RPMI7951 (cell line): Measurements from ENCODE around the gene DNMBP. TPM values are rescaled to one million over a fixed set of nuclear protein-coding genes. Genes with fewer than 3 reads are reported as not detected.
A peak's percentile ranks its signal among the peaks of the same experiment; 100 is the strongest.
"Not testable (repeated sequence)": the region's sequence is repeated elsewhere in the genome, so short reads cannot be mapped to it uniquely, and the experiment has no call there.

ENCODE experiments used
- DNase-seq: peaks from one replicate; pipeline ENCODE4 v3.0.0-alpha.2; 2012; ENCODE audit warnings: low read depth
- total RNA-seq: library from RNA; depleted of rRNA; stranded (reverse); fragments of >200 nt; shearing (Covaris generic); gene quantifications from 2 replicates; pipeline ENCODE4 v1.2.3, GENCODE V29; 2014

The DNMBP gene
- total RNA-seq, 1 experiment from 2014 or later, result 7.2 TPM

DNA sequence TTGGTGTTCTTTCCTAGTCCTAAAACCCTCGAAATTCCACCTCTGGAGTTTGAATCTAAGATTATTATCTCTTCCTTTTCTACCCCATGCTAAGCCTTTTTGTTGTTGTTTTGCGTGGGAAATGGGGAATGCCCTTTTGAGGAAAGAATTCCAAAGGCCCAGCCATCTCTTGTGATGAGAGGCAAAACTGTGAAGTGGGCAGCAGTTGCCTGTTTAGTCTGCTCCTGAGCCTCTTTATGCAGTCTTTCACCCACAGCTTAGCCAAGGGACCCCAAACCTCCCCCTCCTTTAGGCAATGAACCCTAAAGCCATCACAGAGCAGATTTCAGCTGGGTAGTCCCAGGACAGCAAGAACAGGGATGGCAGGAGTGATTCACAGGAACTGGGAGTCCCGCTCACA is 95.5 kb downstream of the DNMBP start:
- DNase-seq, result no peak

DNA sequence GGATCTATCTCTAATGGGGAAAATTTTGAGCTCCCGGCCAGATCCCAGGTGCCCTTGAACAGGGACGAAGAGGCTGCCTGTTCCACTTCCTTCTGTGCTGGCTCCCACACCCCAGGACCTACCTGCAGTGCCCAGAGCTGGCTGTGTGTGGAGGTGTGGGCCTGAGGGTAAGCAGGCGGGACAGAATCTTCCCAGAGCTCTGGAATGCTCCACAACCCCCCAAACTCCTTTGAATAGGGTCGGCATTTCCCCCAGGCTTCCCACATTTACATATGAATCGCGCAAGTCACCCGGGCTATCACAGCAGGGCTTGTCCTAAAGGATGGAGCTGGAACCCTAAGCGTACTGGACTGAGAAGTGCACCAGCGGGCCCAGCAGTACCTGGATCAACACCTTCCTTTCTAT is 95.9 kb downstream of the DNMBP start:
- no peak for DNase-seq

DNA sequence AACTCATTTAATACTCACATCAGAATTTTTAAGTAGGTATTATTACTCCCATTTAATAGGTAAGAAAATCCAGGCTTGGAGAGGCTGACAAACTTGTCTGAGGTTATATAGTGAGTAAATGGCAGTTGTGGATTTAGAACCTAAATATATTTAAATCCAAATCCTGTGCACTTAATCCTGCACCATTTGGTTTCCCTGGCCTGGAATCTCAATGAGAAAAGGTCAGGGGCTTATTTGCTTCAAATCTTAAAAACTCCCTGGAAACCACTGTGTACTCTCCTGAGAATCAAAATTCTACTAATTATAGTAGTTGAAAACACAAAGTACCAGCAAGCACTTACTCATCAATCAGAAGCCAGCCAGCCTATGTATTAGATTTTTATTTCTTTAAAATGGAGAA is 97.7 kb downstream of the DNMBP start:
- no peak for DNase-seq

DNA sequence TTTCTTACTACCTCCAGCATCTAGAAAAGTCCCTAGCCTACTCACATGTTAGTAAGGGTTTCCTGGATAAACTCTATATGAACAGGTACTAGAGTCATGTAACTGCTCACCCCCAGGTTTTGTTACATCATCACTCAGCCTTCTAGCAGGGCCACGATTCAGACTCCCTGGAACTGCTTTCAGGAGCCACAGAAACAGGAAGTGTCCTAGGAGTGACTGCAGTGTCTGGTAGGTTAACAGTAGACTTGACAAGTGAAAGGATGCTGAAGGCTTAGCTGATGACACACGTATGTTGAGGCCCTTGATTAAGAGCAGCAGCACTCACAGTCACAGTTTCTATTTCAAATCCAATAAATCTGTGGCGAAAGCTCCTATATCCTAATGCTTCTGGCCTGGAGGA is 101.2 kb downstream of the DNMBP start:
- peak; percentile 15 for DNase-seq

DNA sequence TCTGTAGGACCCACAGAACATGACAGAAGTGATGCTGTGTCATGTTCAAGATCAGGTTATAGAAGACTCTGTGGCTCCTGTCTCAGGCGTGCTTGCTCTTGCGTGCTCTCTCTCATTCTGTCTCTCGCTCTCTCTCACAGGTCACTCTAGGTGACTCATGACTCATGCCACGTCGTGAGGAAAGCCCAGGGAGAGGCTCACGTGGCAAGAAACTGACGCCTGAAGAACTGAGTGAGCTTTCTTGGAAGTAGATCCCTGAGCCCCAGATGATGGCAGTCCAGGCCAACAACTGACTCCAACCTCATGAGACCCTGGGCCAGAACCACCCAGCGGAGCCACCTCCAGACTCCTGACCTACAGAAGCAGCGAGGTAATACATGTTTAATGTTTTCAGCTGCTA is 103.3 kb downstream of the DNMBP start:
- DNase-seq, result peak; percentile 96

DNA sequence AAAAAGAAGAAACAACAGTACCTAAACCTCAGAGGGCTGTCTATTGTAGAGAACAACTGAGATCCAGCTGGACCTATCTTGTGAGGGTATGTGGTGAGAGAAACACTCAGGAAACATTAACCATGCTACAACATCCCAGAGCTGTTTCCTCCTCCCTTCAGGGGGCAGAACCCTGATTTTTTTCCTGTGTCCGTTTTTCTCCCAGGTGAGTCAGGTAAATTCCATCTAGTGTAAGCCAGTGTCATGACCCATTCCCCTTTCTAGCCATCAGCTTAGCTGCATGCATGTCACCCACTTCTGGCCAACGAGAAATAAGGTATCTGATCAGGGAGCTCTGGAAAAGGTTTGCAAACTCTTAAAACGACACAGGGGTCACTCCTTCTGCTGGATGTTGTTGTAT is 103.8 kb downstream of the DNMBP start:
- no peak for DNase-seq

DNA sequence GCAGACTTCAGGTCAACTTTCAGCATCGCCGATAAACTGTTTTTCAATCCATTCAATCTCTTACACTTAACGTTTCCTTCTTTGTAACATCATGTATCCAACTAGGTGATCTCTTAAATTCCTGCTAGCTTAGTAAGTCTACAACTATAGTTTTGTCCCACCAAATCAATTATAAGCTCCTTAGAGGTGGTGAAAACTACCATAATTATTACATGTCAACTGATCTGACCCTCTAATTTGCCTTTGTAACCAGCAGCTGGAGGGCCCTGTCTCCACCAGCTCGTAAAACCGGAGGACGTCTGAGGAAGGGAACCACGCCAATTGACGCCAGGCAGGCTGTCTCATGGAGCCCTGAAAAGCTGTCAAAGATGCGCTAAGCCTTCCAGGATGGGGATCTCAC is 113.9 kb downstream of the DNMBP start:
- no peak for DNase-seq

DNA sequence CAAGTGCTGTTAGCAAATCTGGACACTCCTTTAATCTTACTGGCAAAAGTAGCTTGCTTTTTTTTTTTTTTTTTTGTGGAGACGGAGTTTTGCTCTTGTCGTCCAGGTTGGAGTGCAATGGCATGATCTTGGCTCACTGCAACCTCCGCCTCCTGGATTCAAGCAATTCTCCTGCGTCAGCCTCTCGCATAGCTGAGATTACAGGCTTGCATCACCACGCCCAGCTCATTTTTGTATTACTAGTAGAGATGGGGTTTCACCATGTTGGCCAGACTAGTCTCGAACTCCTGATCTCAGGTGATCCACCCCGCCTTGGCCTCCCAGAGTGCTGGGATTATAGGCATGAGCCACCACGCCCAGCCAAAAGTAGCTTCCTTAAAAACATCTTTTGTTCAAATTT is 114.7 kb downstream of the DNMBP start:
- DNase-seq, result not testable (repeated sequence)

DNA sequence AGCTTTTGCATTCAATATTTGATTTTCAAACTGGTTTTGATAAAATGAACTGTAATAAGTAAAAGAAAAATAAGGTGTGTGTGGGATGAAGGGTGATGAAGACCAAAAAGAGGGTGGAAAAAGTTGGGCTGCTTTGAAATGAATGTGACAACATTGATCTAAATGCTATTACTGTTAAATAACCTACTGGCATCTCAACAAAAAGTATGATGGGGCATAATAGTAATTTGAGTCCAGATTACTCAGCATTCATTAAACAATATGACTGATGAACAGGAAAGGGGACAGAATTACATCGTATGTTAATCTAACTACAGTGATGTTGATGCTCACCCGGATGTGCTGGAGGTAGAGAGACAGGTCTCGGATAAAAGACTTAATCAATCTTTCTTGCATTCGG is 115.1 kb downstream of the DNMBP start:
- DNase-seq, result no peak

DNA sequence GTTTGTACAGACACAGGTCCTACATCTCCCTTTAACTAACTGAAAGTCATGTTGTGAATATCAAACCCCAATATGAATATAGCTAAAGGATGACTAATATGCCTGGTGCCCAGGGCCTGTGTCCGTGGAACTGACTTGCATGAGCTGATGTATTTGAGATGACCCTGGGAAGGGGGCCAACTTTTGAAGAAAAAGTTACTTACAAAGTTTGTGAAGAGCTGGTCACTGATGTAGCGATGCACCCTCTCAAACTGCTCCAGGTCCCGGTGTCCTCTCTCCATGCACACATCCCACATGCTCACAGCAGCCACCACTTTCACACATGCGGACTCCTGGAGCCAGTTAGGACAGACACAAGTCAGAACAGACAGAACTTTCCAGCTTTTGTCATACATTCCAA is 121.1 kb downstream of the DNMBP start:
- peak; percentile 36 for DNase-seq

DNA sequence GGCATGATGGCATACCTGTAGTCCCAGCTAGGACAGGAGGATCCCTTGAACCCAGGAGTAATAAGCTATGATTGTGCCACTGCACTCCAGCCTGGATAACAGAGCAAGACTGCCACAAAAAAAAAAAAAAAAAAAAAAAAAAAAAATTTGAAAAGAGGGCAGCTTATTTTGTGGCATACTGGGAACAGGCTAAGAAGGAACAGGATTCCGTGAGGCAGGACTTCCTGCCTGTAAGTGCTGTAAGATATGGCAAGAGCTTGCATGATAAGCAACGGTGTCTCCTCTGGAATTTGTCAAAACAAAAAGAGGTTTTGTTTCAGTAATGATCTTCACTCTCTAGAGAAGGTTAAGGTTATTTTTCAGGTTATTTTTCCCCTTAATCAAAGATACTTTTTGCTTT is 126.2 kb downstream of the DNMBP start:
- DNase-seq, result no peak

DNA sequence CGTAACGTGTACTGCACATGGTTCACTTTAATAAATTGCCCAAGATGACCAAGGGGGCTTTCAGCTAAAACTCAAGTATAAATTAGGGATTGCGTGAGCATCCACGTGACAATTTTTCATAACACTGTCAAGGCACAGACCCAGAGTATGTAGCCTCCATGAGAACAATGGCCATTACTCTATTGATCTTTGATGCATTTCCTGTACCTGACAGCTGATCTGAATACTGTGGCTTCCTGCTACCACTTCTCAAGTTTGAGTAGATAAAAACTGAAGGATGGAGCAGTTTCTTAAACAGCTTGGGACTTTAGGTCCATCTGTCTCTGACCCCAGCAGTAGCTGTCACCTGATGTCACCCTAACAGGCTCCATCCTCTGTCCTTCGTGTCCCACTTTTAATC is 128.4 kb downstream of the DNMBP start:
- no peak for DNase-seq

DNA sequence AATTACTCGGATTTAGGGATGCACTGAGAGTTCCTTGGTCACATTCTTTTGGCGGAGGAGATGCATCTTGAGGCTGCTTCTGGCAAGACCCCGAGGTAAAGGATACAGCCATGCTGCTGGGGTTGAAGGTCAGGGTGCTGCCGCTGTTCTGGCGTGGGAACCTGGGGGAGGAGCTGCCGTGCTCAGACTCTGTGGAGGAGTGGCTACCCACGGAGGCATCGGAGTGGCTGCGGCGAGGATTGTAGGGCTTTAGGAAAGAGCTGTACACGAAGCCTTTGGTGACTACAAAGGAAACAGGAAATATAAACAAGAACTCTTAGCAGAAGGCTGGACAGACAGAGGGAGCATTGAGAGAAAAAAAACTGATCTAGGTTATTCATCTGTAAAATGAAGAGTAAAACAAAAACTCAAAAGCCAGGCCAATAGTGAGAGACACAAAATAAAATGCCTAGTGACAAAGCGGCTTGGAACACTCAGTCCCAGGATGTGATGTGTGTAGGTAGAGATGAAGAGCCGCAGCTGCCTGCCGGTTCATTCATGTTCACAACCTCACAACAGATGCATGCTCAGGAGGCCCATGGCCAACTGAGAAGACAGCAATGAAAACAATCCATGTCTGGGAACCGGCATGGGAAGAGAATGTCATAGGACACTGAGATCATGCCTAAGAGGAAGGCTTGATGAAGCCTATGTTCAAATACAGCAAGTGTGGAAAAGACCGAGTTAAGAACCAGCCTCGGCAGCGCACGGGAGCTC is 129.5 kb downstream of the DNMBP start:
- no peak for DNase-seq

DNA sequence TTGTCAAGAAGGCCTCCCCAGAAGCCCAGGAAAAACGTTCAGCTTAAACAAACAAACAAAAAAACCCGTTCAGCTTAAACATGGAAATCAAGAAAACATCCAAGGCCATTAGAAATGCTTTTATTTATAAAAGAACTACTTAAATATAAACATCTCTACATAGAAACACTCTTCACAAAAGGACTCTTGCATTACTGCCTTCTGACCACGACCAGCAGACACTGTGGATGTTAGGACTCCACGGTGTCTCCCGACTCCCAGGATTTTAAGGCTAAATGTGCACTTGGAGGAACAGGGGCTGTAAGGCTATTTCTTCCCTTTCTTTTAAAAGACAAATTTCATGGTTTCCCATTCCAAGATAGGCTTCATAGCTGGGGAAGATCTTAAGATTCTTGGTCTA is 134.3 kb downstream of the DNMBP start:
- no peak for DNase-seq

DNA sequence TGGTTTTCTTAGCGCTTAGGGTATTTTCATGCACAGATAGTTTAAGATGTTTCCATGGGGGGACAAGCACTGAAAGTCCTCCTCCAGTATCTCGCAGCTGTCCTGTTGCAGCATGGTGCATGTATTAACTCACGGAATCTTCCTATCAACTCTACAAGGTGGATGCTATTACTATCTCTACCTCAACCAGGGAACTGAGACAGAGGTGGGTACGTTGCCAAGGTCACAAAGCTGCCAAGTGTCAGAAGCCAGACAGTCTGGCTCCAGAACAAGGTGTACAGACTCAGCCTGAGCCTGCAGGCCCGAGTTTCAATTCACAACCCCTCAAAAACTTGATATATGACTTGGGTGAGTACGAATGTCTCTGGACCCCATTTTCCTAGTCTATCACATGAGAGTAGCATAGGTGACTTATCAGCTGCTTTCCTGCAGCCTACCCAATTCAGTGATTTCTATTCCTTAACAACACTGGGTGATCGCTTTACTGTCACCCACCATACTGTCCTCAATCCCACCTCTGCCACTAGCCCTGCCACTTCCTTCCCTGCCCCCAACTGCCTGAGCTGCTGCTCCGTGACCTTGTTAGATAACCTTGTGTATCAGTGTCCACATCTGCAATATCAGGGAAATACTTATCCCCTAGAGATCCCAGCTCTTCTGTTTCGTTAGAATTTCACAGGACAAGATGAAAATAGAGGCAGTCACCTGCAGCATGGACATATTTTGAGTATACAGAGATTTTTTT is 135.2 kb downstream of the DNMBP start:
- DNase-seq, result no peak

DNA sequence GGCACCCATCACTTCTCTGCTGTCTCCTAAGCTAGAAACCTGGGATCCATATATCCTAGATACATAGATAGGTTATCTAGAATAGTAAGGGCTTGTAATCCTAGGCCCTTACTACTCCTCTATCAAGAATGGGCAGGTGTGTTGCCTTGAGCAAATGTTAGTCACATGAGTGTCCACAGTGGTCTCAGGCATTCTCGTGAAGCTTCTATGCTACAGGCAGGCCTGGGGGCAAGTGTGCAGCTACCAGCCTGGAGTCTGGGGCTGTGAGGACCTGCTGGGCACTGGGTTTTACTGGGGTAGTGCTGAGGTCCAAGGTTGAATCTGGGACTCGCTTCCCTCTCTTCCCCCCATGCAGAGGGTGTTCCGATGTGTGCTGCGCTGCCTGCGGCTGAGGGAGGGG is 135.9 kb downstream of the DNMBP start:
- no peak for DNase-seq

DNA sequence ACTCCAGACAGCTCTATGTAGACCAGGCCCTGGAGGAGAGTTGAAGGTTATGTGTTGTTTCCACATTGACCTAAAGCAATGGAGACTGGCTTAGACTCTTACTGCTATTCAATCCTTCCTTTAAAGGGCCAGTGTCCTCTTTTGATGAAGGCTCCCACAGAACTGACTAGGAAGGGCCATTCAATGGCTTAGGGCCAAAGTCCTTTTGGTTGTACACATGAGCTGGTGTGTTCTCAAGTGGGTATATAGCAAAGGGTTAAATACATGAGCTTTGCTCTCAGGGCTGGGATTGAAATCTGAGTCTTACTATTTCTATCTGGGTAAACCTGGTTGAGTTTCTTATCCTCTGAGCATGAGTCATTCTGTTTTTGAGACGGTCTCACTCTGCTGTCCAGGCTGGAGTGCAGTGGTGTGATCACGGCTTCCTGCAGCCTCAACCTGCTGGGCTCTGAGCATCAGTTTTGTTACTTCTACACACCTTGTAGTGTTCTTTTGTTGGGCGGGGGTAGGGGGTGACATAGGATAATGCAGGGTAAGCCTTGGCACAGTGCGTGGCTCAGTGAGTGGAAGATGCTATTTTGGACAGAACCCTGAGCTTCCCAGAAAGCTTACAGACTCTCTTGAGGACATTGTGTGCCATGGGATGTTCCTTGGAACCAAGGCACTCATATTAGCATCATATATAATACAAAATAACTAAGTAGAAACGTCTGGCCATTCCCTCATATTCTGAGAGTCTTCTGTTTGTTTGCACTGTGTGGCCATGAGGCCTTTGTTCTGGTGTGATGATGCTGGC is 137.2 kb downstream of the DNMBP start:
- DNase-seq, result peak; percentile 32

DNA sequence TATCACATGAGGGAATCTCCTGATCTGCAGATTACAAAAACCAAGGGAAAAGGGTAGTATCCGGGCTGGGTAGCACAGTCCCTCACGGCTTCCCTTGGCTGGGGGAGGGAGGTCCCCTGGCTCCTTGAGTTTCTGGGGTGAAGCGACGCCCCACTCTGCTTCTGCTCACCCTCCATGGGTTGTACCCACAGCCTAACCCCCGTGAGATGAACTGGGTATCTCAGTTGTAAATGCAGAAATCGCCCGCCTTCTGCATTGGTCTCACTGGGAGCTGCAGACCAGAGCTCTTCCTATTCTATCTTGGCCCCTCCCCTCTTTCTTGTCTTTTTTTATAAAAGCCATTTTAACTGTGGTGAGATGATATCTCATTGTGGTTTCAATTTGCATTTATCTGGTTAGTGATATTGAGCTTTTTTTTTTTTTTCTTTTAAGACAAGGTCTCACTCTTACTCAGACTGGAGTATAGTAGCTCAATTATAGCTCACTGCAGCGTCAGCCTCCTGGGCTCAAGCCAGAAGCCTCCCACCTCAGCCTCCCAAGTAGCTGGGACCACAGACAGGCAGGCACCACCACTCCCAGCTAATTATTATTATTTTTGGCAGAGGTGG is 139.5 kb downstream of the DNMBP start:
- peak; percentile 70 for DNase-seq

DNA sequence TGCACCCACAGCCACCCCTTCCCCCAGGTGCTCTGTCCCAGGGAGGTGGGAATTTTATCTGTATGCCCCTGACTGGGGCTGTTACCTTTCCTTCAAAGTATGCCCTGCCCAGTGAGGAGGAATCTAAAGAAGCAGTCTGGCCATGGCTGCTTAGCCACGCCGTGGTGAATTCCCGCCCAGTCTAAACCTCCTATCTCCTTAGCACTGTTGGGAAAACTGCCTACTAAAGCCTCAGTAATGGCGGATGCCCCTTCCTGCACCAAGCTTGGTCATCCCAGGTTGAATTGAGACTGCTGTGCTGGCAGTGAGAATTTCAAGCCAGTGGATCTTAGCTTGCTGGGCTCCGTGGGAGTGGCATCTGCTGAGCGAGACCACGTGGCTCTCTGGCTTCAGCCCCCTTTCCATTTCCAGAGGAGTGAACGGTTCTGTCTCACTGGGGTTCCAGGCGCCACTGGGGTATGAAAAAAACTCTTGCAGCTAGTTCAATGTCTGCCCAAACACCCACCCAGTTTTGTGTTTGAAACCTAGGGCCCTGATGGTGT is 140.1 kb downstream of the DNMBP start:
- no peak for DNase-seq

DNA sequence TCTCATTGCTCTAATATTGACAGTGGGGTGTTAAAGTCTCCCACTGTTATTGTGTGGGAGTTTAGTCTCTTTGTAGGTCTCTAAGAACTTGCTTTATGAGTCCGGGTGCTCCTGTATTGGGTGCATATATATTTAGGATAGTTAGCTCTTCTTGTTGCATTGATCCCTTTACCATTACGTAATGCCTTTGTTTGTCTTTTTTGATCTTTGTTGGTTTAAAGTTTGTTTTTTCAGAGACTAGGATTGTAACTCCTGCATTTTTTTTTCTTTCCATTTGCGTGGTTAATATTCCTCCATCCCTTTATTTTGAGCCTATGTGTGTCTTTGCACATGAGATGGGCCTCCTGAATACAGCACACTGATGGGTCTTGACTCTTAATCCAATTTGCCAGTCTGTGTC is 142.5 kb downstream of the DNMBP start:
- DNase-seq, result not testable (repeated sequence)

DNA sequence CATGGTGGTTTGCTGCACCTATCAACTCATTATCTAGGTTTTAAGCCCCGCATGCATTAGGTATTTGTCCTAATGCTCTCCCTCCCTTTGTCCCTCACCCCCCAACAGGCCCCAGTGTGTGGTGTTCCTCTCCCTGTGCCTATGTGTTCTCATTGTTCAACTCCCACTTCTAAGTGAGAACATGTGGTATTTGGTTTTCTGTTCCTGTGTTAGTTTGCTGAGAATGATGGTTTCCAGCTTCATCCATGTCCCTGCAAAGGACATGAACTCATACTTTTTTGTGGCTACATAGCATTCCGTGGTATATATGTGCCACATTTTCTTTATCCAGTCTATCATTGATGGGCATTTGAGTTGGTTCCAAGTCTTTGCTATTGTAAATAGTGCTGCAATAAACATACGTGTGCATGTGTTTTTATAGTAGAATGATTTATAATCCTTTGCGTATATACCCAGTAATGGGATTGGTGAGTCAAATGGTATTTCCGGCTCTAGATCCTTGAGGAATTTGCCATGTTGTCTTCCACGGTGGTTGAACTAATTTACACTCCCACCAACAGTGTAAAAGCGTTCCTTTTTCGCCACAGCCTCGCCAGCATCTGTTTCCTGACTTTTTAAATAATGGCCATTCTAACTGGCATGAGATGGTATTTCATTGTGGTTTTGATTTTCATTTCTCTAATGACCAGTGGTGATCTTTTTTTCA is 146.1 kb downstream of the DNMBP start:
- peak; percentile 84 for DNase-seq
